GM12878 (cell line): ENCODE measurements around the gene PRPF31. TPM values are rescaled to one million over a fixed set of nuclear protein-coding genes. Genes with fewer than 3 reads are reported as not detected.

ENCODE experiments used
- ATAC-seq: fragments of 200-7000 bp; cut with Tn5 transposase; 3 replicates; pipeline ENCODE4 v1.9.1; 2020; ENCODE audit warnings: mild to moderate bottlenecking, moderate library complexity
- BruUV-seq: library from RNA; stranded (reverse); fragments of 400-500 nt; replicated peaks from 2 replicates; lab custom pipeline; 2021; lab: Mats Ljungman, UMichigan
- CTCF ChIA-PET: fragments of 300-600 bp; sonication (Branson Sonifier 250); formaldehyde crosslinking; extraction: SDS; loops from one replicate; lab custom pipeline; 2021; ENCODE audit warnings: inconsistent platforms; lab: Yijun Ruan, JAX
- POLR2A ChIA-PET: fragments of 350-600 bp; formaldehyde crosslinking; extraction: SDS; loops from one replicate; lab custom pipeline; 2021; ENCODE audit warnings: inconsistent platforms; lab: Charles Lee
- RAD21 ChIA-PET: fragments of 300-600 bp; sonication (Branson Sonifier 250); formaldehyde crosslinking; loops from one replicate; lab custom pipeline; 2023; ENCODE audit warnings: antibody characterized with exemption; ENCODE audit not compliant: unreplicated experiment; lab: Charles Lee
- SMC1A ChIA-PET: fragments of 300-600 bp; sonication (Branson Sonifier 250); formaldehyde crosslinking; loops from one replicate; lab custom pipeline; 2023; ENCODE audit not compliant: unreplicated experiment, uncharacterized antibody; lab: Charles Lee
- DNase-seq: peaks from one replicate; pipeline ENCODE4 v3.0.0-alpha.2; 2011; ENCODE audit warnings: low read depth, low spot score
- FAIRE-seq: peaks from 3 replicates; lab custom pipeline; 2011; peaks lifted over from hg19 to GRCh38; lab: Jason Lieb, UNC
- H2AFZ ChIP-seq: 2 replicates; pipeline ENCODE4 v1.6.0; 2011; ENCODE audit warnings: low read depth, low read length, control low read depth; ENCODE audit not compliant: control insufficient read depth
- H3K27ac ChIP-seq: 2 replicates; pipeline ENCODE4 v1.5.1; 2011; ENCODE audit warnings: control low read depth; ENCODE audit not compliant: control insufficient read depth, insufficient read depth
- H3K27me3 ChIP-seq, 2 experiments: replicated peaks in 1 of 2; 2 replicates each; pipeline versions ENCODE4 v1.6.0 to v1.6.1; 2011; ENCODE audit warnings: low read length in 1 of 2; ENCODE audit not compliant: control insufficient read depth in 2 of 2, insufficient read depth in 2 of 2
- H3K36me3 ChIP-seq, 2 experiments: 2 replicates each; pipeline ENCODE4 v1.5.1; 2011; ENCODE audit warnings: low read length in 1 of 2; ENCODE audit not compliant: control insufficient read depth in 2 of 2, insufficient read depth in 2 of 2
- H3K4me1 ChIP-seq: 2 replicates; pipeline ENCODE4 v1.6.1; 2011; ENCODE audit warnings: mild to moderate bottlenecking, low read length, moderate library complexity, mixed read lengths; ENCODE audit not compliant: control insufficient read depth, insufficient read depth
- H3K4me2 ChIP-seq: 2 replicates; pipeline ENCODE4 v1.6.0; 2011; ENCODE audit warnings: control low read depth; ENCODE audit not compliant: control insufficient read depth, insufficient read depth
- H3K4me3 ChIP-seq: fragments of 200-600 bp; sonication (generic); 2 replicates; pipeline ENCODE4 v1.5.1; 2016
- H3K79me2 ChIP-seq: 2 replicates; pipeline ENCODE4 v1.6.0; 2011; ENCODE audit warnings: low read length; ENCODE audit not compliant: control insufficient read depth, insufficient read depth
- H3K9ac ChIP-seq: 2 replicates; pipeline ENCODE4 v1.8.0; 2011; ENCODE audit warnings: low read length, control low read depth, mixed read lengths; ENCODE audit not compliant: control insufficient read depth, insufficient read depth
- H3K9me3 ChIP-seq: replicated peaks from 3 replicates; pipeline ENCODE4 v1.5.1; 2011; ENCODE audit warnings: mild to moderate bottlenecking, low read length; ENCODE audit not compliant: control insufficient read depth, insufficient read depth
- H4K20me1 ChIP-seq: 2 replicates; pipeline ENCODE4 v1.6.0; 2011; ENCODE audit not compliant: control insufficient read depth, insufficient read depth
- RAD21 ChIP-seq: IDR thresholded peaks from 2 replicates; pipeline ENCODE4 v1.6.1; 2011; ENCODE audit warnings: mild to moderate bottlenecking, low read depth, low read length, moderate library complexity; ENCODE audit not compliant: insufficient read depth
- TAF1 ChIP-seq: IDR thresholded peaks from 2 replicates; pipeline ENCODE4 v1.6.1; 2011; ENCODE audit warnings: mild to moderate bottlenecking, low read depth, low read length, borderline replicate concordance
- ZNF622 ChIP-seq: fragments of 450-650 bp; IDR thresholded peaks from 2 replicates; pipeline ENCODE4 v1.6.1; 2017; ENCODE audit warnings: mild to moderate bottlenecking, inconsistent platforms
- WGBS: methylation state at CpG from one replicate; pipeline ENCODE4 v1.1.6; 2016; ENCODE audit warnings: low lambda C conversion rate; ENCODE audit not compliant: insufficient replicate concordance, insufficient coverage; ENCODE audit errors: missing lambda C conversion rate; 5-methylcytosine and 5-hydroxymethylcytosine counted together
- in situ Hi-C: fragments of 300-500 bp; cut with MboI; formaldehyde crosslinking; loops from 9 replicates; pipeline ENCODE4 v1.14.3; 2018; ENCODE audit warnings: mixed read lengths
- intact Hi-C: fragments of 100-400 bp; cut with micrococcal nuclease; formaldehyde crosslinking; loops from one replicate; pipeline ENCODE4 v1.14.2; 2022; ENCODE audit not compliant: unreplicated experiment
- polyA plus RNA-seq, 11 experiments: library from polyadenylated mRNA; depleted of rRNA in 4 of 11; unstranded in 6 of 11; stranded (reverse) in 5 of 11; fragments of >200 nt; fragmentation: Nextera tagmentation in 4 of 11; fragmentation: Illumina TruSeq in 1 of 11; extraction: Ambion mirVana in 4 of 11; extraction: Trizol in 1 of 11; gene quantifications; 1 replicate in 1 of 11; 2 replicates in 10 of 11; pipeline versions ENCODE4 v1.2.1 to v1.2.3, GENCODE V29; 2011 to 2016; ENCODE audit warnings: inconsistent platforms in 2 of 11, missing spikeins in 2 of 11, low read depth in 1 of 11
- total RNA-seq, 4 experiments: library from RNA; depleted of rRNA in 3 of 4; stranded (reverse); fragments of >200 nt in 3 of 4; fragmentation: Illumina TruSeq in 1 of 4; extraction: Trizol in 1 of 4; gene quantifications; 2 replicates each; pipeline versions ENCODE4 v1.2.1 to v1.2.3, GENCODE V29; 2013 to 2021
- TF ChIP-seq, protein P1 (sequence below): IDR thresholded peaks from 2 replicates; pipeline ENCODE4 v1.6.1; 2012; ENCODE audit warnings: improper control_type of control experiment, low read depth, low read length; ENCODE audit not compliant: insufficient replicate concordance
- TF ChIP-seq, protein P2 (sequence below): IDR thresholded peaks from 2 replicates; pipeline ENCODE4 v1.6.1; 2012; ENCODE audit warnings: low read depth, low read length, improper control_type of control experiment
- TF ChIP-seq, protein P3 (sequence below), 3 experiments: IDR thresholded peaks in 2 of 3; conservative IDR thresholded peaks in 1 of 3; 2 replicates each; pipeline ENCODE4 v1.5.1; 2011; ENCODE audit warnings: low read depth in 3 of 3, low read length in 3 of 3, mild to moderate bottlenecking in 3 of 3, control low read depth in 2 of 3, moderate library complexity in 2 of 3, inconsistent platforms in 1 of 3, mixed read lengths in 1 of 3; ENCODE audit not compliant: control insufficient read depth in 2 of 3, insufficient read depth in 1 of 3; ENCODE audit errors: extremely low read depth in 1 of 3
- TF ChIP-seq, protein P4 (sequence below): fragments of 150-350 bp; IDR thresholded peaks from 2 replicates; pipeline ENCODE4 v1.6.1; 2016; ENCODE audit warnings: low read depth, low read length

Gene PRPF31
- total and polyA plus RNA-seq, 10 of the 15 experiments (the other 5 are each of a cell fraction or from before 2014, with no cell fraction given) = 2.7 to 170 (median 69.7) TPM

DNA sequence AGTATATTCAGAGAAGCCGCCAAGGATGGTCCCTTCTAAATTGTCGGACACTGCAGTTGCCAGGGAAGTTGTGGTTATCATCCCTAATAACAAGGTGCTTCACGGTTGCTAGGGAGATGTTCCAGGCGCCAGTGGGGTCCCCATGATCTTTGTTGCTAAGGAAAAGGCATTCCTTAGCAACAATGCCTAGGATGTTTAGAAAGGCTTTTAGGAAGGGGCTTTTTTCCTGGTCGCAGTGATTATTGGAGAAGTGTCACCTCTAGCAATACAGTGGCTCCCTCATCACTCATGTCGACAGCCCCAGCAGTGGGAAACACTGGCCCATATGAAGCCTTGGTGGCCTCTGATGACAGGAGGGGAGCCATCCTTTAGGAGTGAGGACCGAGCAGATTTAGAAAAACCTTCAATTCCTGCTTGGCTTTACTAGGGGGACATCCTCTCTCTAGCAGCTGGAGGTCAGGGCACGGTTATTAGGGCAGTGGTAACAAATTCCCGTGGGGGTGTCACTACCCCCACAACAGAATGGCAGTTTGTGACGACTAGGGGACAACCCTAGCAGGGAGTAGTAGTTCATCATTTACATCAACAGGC is 63.8 kb downstream of the PRPF31 start (continued):
- TF ChIP-seq, protein P1, sequence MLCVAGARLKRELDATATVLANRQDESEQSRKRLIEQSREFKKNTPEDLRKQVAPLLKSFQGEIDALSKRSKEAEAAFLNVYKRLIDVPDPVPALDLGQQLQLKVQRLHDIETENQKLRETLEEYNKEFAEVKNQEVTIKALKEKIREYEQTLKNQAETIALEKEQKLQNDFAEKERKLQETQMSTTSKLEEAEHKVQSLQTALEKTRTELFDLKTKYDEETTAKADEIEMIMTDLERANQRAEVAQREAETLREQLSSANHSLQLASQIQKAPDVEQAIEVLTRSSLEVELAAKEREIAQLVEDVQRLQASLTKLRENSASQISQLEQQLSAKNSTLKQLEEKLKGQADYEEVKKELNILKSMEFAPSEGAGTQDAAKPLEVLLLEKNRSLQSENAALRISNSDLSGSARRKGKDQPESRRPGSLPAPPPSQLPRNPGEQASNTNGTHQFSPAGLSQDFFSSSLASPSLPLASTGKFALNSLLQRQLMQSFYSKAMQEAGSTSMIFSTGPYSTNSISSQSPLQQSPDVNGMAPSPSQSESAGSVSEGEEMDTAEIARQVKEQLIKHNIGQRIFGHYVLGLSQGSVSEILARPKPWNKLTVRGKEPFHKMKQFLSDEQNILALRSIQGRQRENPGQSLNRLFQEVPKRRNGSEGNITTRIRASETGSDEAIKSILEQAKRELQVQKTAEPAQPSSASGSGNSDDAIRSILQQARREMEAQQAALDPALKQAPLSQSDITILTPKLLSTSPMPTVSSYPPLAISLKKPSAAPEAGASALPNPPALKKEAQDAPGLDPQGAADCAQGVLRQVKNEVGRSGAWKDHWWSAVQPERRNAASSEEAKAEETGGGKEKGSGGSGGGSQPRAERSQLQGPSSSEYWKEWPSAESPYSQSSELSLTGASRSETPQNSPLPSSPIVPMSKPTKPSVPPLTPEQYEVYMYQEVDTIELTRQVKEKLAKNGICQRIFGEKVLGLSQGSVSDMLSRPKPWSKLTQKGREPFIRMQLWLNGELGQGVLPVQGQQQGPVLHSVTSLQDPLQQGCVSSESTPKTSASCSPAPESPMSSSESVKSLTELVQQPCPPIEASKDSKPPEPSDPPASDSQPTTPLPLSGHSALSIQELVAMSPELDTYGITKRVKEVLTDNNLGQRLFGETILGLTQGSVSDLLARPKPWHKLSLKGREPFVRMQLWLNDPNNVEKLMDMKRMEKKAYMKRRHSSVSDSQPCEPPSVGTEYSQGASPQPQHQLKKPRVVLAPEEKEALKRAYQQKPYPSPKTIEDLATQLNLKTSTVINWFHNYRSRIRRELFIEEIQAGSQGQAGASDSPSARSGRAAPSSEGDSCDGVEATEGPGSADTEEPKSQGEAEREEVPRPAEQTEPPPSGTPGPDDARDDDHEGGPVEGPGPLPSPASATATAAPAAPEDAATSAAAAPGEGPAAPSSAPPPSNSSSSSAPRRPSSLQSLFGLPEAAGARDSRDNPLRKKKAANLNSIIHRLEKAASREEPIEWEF = no peak
- TF ChIP-seq TAF1 = no peak
- TF ChIP-seq ZNF622 = no peak
- TF ChIP-seq, protein P2, sequence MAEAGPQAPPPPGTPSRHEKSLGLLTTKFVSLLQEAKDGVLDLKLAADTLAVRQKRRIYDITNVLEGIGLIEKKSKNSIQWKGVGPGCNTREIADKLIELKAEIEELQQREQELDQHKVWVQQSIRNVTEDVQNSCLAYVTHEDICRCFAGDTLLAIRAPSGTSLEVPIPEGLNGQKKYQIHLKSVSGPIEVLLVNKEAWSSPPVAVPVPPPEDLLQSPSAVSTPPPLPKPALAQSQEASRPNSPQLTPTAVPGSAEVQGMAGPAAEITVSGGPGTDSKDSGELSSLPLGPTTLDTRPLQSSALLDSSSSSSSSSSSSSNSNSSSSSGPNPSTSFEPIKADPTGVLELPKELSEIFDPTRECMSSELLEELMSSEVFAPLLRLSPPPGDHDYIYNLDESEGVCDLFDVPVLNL = no peak

DNA sequence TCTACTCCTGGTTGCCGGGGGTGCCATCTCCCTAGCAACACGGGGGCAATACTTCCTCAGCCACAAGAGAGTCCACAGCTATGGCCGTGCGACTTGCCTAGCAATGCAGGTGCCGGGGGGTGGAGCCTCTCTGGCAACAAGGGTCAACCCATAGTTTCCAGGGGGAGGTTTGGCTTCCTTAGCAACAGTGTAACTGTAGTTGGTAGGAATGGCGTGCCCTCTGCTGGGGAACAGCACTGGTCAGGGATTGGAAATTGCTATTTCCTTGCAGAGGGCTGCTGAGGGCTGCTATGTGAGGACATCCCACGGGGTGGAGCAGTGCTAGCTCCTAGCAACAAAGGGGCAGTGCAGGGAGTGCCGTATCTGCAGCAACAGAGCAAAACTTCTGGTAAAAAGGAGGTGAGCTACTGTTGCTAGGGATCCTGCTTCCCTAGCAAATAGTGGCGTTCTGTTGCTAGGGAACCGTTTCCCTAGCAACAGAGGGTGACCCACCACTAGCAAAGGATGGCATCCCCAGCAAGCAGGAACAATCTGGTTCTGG is 64.4 kb downstream of the PRPF31 start:
- in situ Hi-C loops = no loop called here
- TF ChIP-seq, protein P3, sequence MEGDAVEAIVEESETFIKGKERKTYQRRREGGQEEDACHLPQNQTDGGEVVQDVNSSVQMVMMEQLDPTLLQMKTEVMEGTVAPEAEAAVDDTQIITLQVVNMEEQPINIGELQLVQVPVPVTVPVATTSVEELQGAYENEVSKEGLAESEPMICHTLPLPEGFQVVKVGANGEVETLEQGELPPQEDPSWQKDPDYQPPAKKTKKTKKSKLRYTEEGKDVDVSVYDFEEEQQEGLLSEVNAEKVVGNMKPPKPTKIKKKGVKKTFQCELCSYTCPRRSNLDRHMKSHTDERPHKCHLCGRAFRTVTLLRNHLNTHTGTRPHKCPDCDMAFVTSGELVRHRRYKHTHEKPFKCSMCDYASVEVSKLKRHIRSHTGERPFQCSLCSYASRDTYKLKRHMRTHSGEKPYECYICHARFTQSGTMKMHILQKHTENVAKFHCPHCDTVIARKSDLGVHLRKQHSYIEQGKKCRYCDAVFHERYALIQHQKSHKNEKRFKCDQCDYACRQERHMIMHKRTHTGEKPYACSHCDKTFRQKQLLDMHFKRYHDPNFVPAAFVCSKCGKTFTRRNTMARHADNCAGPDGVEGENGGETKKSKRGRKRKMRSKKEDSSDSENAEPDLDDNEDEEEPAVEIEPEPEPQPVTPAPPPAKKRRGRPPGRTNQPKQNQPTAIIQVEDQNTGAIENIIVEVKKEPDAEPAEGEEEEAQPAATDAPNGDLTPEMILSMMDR (IDR thresholded peaks at IDR 0.05 in 2 of 3, conservative IDR thresholded peaks at IDR 0.05 in 1 of 3; ENCODE audit: control insufficient read depth in 2 of 3, extremely low read depth in 1 of 3, insufficient read depth in 1 of 3, low read depth in 3 of 3, low read length in 3 of 3) = peak in 2 of 3 experiments; percentile 17 to 23; a peak in 1 of 6 replicates
- TF ChIP-seq, protein P4, sequence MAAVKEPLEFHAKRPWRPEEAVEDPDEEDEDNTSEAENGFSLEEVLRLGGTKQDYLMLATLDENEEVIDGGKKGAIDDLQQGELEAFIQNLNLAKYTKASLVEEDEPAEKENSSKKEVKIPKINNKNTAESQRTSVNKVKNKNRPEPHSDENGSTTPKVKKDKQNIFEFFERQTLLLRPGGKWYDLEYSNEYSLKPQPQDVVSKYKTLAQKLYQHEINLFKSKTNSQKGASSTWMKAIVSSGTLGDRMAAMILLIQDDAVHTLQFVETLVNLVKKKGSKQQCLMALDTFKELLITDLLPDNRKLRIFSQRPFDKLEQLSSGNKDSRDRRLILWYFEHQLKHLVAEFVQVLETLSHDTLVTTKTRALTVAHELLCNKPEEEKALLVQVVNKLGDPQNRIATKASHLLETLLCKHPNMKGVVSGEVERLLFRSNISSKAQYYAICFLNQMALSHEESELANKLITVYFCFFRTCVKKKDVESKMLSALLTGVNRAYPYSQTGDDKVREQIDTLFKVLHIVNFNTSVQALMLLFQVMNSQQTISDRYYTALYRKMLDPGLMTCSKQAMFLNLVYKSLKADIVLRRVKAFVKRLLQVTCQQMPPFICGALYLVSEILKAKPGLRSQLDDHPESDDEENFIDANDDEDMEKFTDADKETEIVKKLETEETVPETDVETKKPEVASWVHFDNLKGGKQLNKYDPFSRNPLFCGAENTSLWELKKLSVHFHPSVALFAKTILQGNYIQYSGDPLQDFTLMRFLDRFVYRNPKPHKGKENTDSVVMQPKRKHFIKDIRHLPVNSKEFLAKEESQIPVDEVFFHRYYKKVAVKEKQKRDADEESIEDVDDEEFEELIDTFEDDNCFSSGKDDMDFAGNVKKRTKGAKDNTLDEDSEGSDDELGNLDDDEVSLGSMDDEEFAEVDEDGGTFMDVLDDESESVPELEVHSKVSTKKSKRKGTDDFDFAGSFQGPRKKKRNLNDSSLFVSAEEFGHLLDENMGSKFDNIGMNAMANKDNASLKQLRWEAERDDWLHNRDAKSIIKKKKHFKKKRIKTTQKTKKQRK = no peak
- peak; percentile 24 for TF ChIP-seq RAD21

More for the DNA sequence above, 64.4 kb downstream of the PRPF31 start:
- H3K27ac ChIP-seq = no peak overlapping the region
- intact Hi-C loops = no loop called here
- no peak overlapping the region for H3K9ac ChIP-seq
- no peak overlapping the region for H3K4me2 ChIP-seq
- no peaks in the 10 kb centered on the region for H3K79me2 ChIP-seq
- no peak overlapping the region for H2AFZ ChIP-seq
- no peaks in the 10 kb centered on the region for H3K27me3 ChIP-seq
- no peaks in the 10 kb centered on the region for H3K4me1 ChIP-seq
- WGBS = 72% methylated on average over 10 of the region's 10 CpGs
- H3K4me3 ChIP-seq = no peak overlapping the region
- ATAC-seq = peak; percentile 71
- ChIA-PET RAD21 (no interaction called here), CTCF (interaction anchor here (0.7 to 1.4 kb wide), 4 partner anchors 9 to 210 kb away, joined by 3 read pairs; partner anchors contain the start of gene MBOAT7), SMC1A (no interaction called here), POLR2A (no interaction called here)
- H3K9me3 ChIP-seq = no peaks in the 10 kb centered on the region
- no TSS peak for BruUV-seq
- FAIRE-seq = no peak
- no peaks in the 10 kb centered on the region for H4K20me1 ChIP-seq
- H3K36me3 ChIP-seq = peaks cover 0 to 3% of the 10 kb centered on the region in 2 experiments; a peak in 1 of 4 replicates
- no peak for DNase-seq
